ENCODE results near the gene CCDC157. TPM values are rescaled to one million over a fixed set of nuclear protein-coding genes. Genes with fewer than 3 reads are reported as not detected.
A peak's percentile ranks its signal among the peaks of the same experiment; 100 is the strongest.

CCDC157 gene
- polyA plus RNA-seq, 1 of the 3 experiments (the other 2 are of a cell fraction) = 5.8 TPM

GRCh38 chr22:30396871-30397655, 40.3 kb downstream of the CCDC157 start, which contains the start of gene SEC14L2 (continued):
- TF ChIP-seq EP300 (IDR thresholded peaks at IDR 0.05; ENCODE audit: borderline replicate concordance in 1 of 2, low read depth in 1 of 2, low read length in 1 of 2) (no peak), RFX5 (IDR thresholded peaks at IDR 0.05; ENCODE audit: low read length) (no peak)

DNA sequence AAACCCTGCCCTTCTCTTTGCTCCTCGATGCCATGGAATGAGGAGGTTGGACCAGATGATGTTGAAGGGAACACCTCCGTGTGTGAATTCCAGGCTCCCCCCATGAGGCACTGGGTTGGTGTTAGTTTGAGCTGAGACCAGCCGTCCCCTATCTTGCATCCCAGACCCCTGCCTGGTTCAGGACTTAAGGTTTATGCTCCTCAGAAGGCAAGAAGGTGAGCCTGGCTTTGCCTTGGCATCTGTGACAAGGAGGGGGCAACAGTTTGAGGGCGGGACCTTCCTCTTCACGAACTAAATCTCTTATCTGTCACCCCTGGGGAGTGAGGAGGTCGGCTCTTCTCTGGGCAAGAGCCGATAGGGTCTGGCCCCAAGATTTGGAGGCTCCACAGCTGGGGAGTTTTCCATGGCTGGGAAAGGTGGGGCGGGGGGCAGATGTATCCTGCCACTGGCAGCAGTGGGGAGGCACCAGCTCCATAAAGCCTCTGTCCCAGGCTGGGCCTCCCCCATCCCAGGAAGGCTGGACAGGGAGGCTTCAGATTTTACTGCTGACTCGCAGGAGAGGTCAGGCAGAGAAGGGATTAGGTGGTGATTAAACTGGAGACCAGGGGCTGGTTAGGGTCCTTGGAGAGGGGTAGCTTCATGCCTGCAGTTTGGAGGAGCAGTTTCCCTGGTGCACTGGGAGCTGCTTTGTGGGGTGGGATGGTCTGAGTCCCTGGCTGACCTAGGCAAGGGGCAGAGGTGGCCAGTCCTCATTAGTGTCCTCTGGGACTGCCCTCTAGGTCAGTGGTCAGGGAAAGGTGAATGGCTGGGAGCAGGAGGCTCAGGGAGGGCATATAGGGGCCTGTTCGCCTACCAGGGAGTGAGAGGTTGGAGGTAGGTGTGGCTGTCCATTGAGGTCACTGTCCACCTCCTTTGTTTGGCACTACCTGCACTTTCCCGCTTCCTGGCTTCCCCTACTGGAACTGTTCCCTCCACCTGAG, 41.1 kb downstream of the CCDC157 start:
- 54% methylated on average over 10 of the region's 11 CpGs for WGBS (ENCODE audit: low lambda C conversion rate)
- Histone ChIP-seq H3K4me1 (ENCODE audit: control insufficient read depth in 1 of 2, insufficient read depth in 2 of 2, low read depth in 1 of 2, low read length in 1 of 2) (peaks cover 0 to 14% of the 10 kb centered on the region in 2 experiments; a peak in 2 of 4 replicates), H3K27me3 (ENCODE audit: insufficient read depth) (no peaks in the 10 kb centered on the region), H3K36me3 (replicated peaks in 1 of 2; ENCODE audit: control insufficient read depth in 1 of 2, insufficient read depth in 2 of 2, low read length in 1 of 2) (no peaks in the 10 kb centered on the region), H3F3A (replicated peaks; ENCODE audit: insufficient read depth) (no peaks in the 10 kb centered on the region), H3K9me3 (no peaks in the 10 kb centered on the region), H3K9ac (peak overlapping the region; percentile 76), H3K4me2 (peak overlapping the region; percentile 96), H3K4me3 (ENCODE audit: low read depth in 2 of 2, low read length in 1 of 2) (peak overlapping the region; percentile 63 to 75), H3K79me2 (ENCODE audit: insufficient read depth) (peaks cover 39% of the 10 kb centered on the region), H4K20me1 (ENCODE audit: insufficient read depth) (0 out of 2 replicates have a peak, but pooled peaks cover 6% of the 10 kb centered on the region), H3K9me2 (no peaks in the 10 kb centered on the region), H2AFZ (ENCODE audit: low read depth) (no peak overlapping the region), H3K27ac (ENCODE audit: low read depth in 2 of 2, low read length in 1 of 2) (no peak overlapping the region)
- ChIA-PET POLR2A (interaction anchor here (0.6 to 3.0 kb wide), 3 partner anchors 7 to 26 kb away, joined by 3 to 19 read pairs (median 3); no protein-coding TSS in a partner anchor), CTCF (interaction anchor here (0.8 to 15.4 kb wide), 9 partner anchors 11 to 164 kb away, joined by 3 to 228 read pairs (median 4); partner anchors contain the start of genes CASTOR1 and RNF215)
- DNase-seq = peak; percentile 43
- TF ChIP-seq REST (IDR thresholded peaks at IDR 0.05; ENCODE audit: low read depth, low read length) (no peak), CHD2 (IDR thresholded peaks at IDR 0.05; ENCODE audit: low read length, partially characterized antibody) (no peak), SIN3A (IDR thresholded peaks at IDR 0.05; ENCODE audit: borderline replicate concordance, low read depth, low read length) (no peak), TAF1 (IDR thresholded peaks at IDR 0.05; ENCODE audit: borderline replicate concordance, low read depth, low read length) (no peak), IRF3 (IDR thresholded peaks at IDR 0.05; ENCODE audit: low read depth, low read length) (no peak), RFX5 (IDR thresholded peaks at IDR 0.05; ENCODE audit: low read length) (no peak), POLR2AphosphoS5 (IDR thresholded peaks at IDR 0.05; ENCODE audit: low read depth, low read length) (no peak), MXI1 (IDR thresholded peaks at IDR 0.05; ENCODE audit: low read depth, low read length) (no peak), EZH2phosphoT487 (IDR thresholded peaks at IDR 0.05; ENCODE audit: borderline replicate concordance, low read depth) (no peak), FOXJ3 (CRISPR knock-in tag; IDR thresholded peaks at IDR 0.05) (no peak), RCOR1 (IDR thresholded peaks at IDR 0.05; ENCODE audit: low read length) (no peak), MEF2A (IDR thresholded peaks at IDR 0.05; ENCODE audit: borderline replicate concordance, low read depth) (no peak), CTCF (IDR thresholded peaks at IDR 0.05) (no peak), TCF12 (IDR thresholded peaks at IDR 0.05) (no peak), RXRA (IDR thresholded peaks at IDR 0.05; ENCODE audit: borderline replicate concordance, low read depth) (no peak)
- TF ChIP-seq, protein P1, sequence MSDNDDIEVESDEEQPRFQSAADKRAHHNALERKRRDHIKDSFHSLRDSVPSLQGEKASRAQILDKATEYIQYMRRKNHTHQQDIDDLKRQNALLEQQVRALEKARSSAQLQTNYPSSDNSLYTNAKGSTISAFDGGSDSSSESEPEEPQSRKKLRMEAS (IDR thresholded peaks at IDR 0.05; ENCODE audit: low read depth) = no peak
- TF ChIP-seq, protein P2, sequence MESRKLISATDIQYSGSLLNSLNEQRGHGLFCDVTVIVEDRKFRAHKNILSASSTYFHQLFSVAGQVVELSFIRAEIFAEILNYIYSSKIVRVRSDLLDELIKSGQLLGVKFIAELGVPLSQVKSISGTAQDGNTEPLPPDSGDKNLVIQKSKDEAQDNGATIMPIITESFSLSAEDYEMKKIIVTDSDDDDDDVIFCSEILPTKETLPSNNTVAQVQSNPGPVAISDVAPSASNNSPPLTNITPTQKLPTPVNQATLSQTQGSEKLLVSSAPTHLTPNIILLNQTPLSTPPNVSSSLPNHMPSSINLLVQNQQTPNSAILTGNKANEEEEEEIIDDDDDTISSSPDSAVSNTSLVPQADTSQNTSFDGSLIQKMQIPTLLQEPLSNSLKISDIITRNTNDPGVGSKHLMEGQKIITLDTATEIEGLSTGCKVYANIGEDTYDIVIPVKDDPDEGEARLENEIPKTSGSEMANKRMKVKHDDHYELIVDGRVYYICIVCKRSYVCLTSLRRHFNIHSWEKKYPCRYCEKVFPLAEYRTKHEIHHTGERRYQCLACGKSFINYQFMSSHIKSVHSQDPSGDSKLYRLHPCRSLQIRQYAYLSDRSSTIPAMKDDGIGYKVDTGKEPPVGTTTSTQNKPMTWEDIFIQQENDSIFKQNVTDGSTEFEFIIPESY (IDR thresholded peaks at IDR 0.05; ENCODE audit: borderline replicate concordance, low read depth) = no peak
